Spleen (tissue), 11 donors: ENCODE data around the gene IER5. TPM values are rescaled to one million over a fixed set of nuclear protein-coding genes. Genes with fewer than 3 reads are reported as not detected.

ENCODE experiments used
- DNase-seq: peaks from one replicate; pipeline ENCODE4 v3.0.0-alpha.2; 2020
- H3K27ac ChIP-seq, 8 donors: fragments of 200-600 bp; sonication (generic) in 7 of 8; 1 replicate in 4 of 8; 2 replicates in 4 of 8; pipeline versions ENCODE4 v1.5.0 to v1.8.0; 2016 to 2021; ENCODE audit warnings: inconsistent platforms in 4 of 8, mild to moderate bottlenecking in 4 of 8, moderate library complexity in 1 of 8
- H3K27me3 ChIP-seq, 7 donors: fragments of 200-600 bp; sonication (generic) in 6 of 7; replicated peaks in 1 of 7; 1 replicate in 4 of 7; 2 replicates in 3 of 7; pipeline versions ENCODE4 v1.5.0 to v1.8.0; 2016 to 2021; ENCODE audit warnings: inconsistent platforms in 3 of 7, mild to moderate bottlenecking in 1 of 7
- H3K36me3 ChIP-seq, 6 donors: fragments of 200-600 bp; sonication (generic) in 5 of 6; 1 replicate in 4 of 6; 2 replicates in 2 of 6; pipeline versions ENCODE4 v1.5.0 to v1.8.0; 2016 to 2021; ENCODE audit warnings: inconsistent platforms in 2 of 6
- H3K4me1 ChIP-seq, 6 donors: fragments of 200-600 bp; sonication (generic) in 5 of 6; 1 replicate in 3 of 6; 2 replicates in 3 of 6; pipeline versions ENCODE4 v1.5.0 to v1.8.0; 2016 to 2021; ENCODE audit warnings: inconsistent platforms in 3 of 6
- H3K4me3 ChIP-seq, 8 donors: fragments of 200-600 bp; sonication (generic) in 7 of 8; 1 replicate in 4 of 8; 2 replicates in 4 of 8; pipeline versions ENCODE4 v1.5.0 to v1.8.0; 2016 to 2021; ENCODE audit warnings: inconsistent platforms in 4 of 8, mild to moderate bottlenecking in 4 of 8, moderate library complexity in 2 of 8
- H3K9me3 ChIP-seq, 8 donors: fragments of 200-600 bp; sonication (generic) in 7 of 8; 1 replicate in 4 of 8; 2 replicates in 4 of 8; pipeline versions ENCODE4 v1.5.0 to v1.8.0; 2016 to 2021; ENCODE audit warnings: inconsistent platforms in 4 of 8
- POLR2A ChIP-seq, 3 donors: fragments of 450-650 bp; IDR thresholded peaks; one replicate each; pipeline ENCODE4 v1.5.1; 2017; ENCODE audit warnings: antibody characterized with exemption in 3 of 3, mild to moderate bottlenecking in 1 of 3
- POLR2AphosphoS5 ChIP-seq, 3 donors: sonication (generic); formaldehyde crosslinking; IDR thresholded peaks; one replicate each; pipeline ENCODE4 v1.5.1; 2017; ENCODE audit warnings: antibody characterized with exemption in 3 of 3
- WGBS, 5 donors: extraction: QIAGEN DNeasy Blood & Tissue Kit in 3 of 5; methylation state at CpG; one replicate each; pipeline versions ENCODE4 v1.1.5 to v1.1.7; 2013 to 2018; 5-methylcytosine and 5-hydroxymethylcytosine counted together
- intact Hi-C: fragments of 100-400 bp; cut with DNase I; formaldehyde crosslinking; loops from one replicate; pipeline ENCODE4 v1.15.0; 2023; ENCODE audit warnings: low total_unique reads
- polyA plus RNA-seq, 3 donors: library from polyadenylated mRNA; stranded (reverse); fragments of 200-250 nt; gene quantifications; one replicate each; pipeline ENCODE4 v1.2.1, GENCODE V29; 2013
- total RNA-seq, 7 donors: library from RNA; depleted of rRNA in 3 of 7; stranded (reverse); fragments of >200 nt in 3 of 7; fragmentation: NEBNext Ultra II Directional in 4 of 7; extraction: Animal tissue kit (Norgen Biotek cat#: 25700) in 4 of 7; gene quantifications; one replicate each; pipeline versions ENCODE4 v1.1.0 to v1.2.1, GENCODE V29; 2016 to 2021
- TF ChIP-seq, protein P1 (sequence below), 11 experiments: fragments of 200-600 bp in 7 of 11; fragments of 450-650 bp in 4 of 11; sonication (generic) in 4 of 11; IDR thresholded peaks in 8 of 11; conservative IDR thresholded peaks in 3 of 11; 1 replicate in 7 of 11; 2 replicates in 4 of 11; pipeline versions ENCODE4 v1.4.0 to v1.8.0; 2016 to 2021; ENCODE audit warnings: antibody characterized with exemption in 11 of 11, inconsistent platforms in 4 of 11, mild to moderate bottlenecking in 1 of 11
- donor health status: healthy with polysubstance abuse.
- donor health status: DM: no; HTN: no; CAD: no; lungs with moderate emphysema.
- donor health status: DM: no; HTN: no; CAD: no.
- donor health status: Bipolar disorder and iron deficiency.
- donor health status: healthy.
- donor health status: DM: no; HTN: no; CAD: no.
- donor health status: DM: yes; HTN: yes; CAD: no.

IER5 gene
- total and polyA plus RNA-seq, 10 donors = 21.3 to 62.3 (median 36.7) TPM

DNA sequence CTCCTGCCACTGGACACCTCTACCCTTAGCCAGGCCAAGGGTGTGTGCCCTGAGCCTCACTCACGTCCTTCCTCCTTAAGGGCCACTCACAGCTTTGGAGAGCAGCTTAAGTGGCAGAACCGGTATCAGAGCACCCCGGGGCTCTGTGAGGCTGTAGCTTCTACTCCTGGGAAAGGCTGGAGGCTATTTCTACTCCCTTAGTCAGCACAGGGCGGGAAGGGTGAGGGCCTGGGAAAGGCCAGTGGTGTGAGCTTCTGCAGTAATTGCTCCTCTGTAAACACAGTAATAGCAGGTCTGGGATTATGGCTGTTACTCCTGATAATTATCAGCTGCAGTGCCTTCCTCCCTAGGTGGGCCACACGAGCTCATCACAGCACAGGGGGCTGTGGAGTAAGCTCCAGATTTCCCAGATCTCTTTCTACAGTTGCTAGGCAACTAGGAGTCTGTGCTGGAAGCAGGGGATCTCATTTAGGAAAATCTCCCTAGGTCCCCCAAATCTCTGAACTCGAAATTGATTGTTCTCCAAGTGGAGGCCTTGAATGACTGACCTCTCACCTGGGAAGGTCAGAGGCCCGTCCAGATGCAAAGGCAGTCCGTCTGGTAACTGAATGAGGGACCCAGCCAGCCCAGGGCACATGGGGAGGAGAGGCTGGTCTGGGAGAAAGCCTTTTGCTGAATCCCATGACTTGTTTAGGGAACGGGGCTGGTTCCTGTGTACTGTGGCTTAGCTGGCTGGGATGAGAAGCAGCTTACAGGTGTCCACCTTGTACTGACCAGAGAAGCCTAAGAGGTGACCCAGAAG, 29.3 kb downstream of the IER5 start:
- Histone ChIP-seq H3K4me3 (no peak overlapping the region), H3K4me1 (peaks cover 7 to 40% (median 21%) of the 10 kb centered on the region in 6 donors), H3K9me3 (no peaks in the 10 kb centered on the region), H3K27me3 (no peaks in the 10 kb centered on the region), H3K36me3 (no peaks in the 10 kb centered on the region), H3K27ac (peak overlapping the region in 1 of 8 donors; percentile 6)
- TF ChIP-seq, protein P1, sequence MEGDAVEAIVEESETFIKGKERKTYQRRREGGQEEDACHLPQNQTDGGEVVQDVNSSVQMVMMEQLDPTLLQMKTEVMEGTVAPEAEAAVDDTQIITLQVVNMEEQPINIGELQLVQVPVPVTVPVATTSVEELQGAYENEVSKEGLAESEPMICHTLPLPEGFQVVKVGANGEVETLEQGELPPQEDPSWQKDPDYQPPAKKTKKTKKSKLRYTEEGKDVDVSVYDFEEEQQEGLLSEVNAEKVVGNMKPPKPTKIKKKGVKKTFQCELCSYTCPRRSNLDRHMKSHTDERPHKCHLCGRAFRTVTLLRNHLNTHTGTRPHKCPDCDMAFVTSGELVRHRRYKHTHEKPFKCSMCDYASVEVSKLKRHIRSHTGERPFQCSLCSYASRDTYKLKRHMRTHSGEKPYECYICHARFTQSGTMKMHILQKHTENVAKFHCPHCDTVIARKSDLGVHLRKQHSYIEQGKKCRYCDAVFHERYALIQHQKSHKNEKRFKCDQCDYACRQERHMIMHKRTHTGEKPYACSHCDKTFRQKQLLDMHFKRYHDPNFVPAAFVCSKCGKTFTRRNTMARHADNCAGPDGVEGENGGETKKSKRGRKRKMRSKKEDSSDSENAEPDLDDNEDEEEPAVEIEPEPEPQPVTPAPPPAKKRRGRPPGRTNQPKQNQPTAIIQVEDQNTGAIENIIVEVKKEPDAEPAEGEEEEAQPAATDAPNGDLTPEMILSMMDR (IDR thresholded peaks at IDR 0.05 in 8 of 11, conservative IDR thresholded peaks at IDR 0.05 in 3 of 11) = no peak
- no peak for TF ChIP-seq POLR2A (IDR thresholded peaks at IDR 0.05)
- no peak for TF ChIP-seq POLR2AphosphoS5 (IDR thresholded peaks at IDR 0.05)
- no peak for DNase-seq
- WGBS, 5 donors = 64 to 76% (median 74%) methylated on average over 5 to 9 of the region's 9 CpGs
- intact Hi-C loops = no loop called here

DNA sequence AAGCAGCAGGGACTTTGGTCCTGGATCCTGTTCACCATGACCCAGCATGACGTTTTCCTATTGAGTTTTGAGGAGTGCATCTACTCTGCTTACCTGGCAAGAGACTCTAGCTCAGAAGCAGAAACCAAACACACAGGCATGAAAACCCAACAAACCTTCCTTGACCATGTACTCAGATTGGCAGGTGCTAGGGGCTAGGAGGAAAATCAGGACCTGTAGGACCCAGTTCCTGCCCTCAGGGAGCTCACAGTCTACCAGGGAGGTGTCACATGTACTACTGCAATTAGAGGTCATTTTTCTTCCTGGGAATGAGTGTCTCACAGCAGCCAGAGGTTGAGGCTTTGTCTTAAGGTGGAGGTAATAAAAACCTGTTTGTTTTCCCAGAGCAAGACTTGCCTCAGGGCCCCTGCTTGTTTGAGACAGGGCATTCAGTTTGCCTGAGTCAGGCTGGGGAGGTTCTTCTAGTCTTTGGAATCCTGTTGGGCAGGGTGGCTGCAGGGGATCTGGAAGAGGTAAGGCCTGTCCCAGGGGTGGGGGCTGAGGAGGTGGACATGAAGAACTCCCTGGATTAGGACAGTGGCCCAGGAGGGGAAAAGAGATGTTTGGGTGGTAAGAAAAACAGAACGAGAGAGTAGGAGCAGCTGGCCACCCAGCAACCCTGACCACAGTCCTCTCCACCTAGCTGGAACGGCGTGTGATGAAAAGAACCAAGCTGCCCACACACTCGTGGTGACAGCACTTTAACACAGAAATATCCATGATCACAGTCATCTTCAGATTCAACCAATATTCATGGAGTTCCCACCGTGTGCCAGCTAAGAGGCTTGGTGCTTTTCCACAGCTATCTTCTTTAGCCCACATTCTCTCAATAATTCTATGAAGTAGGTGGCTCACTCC, 30.8 kb downstream of the IER5 start:
- Histone ChIP-seq H3K27me3 (no peaks in the 10 kb centered on the region), H3K9me3 (no peaks in the 10 kb centered on the region), H3K4me3 (no peak overlapping the region), H3K4me1 (peaks cover 0 to 41% (median 10%) of the 10 kb centered on the region in 6 donors), H3K27ac (no peak overlapping the region), H3K36me3 (no peaks in the 10 kb centered on the region)
- TF ChIP-seq POLR2AphosphoS5 (IDR thresholded peaks at IDR 0.05) (no peak), POLR2A (IDR thresholded peaks at IDR 0.05) (no peak)
- TF ChIP-seq, protein P1 (IDR thresholded peaks at IDR 0.05 in 8 of 11, conservative IDR thresholded peaks at IDR 0.05 in 3 of 11) = no peak
- intact Hi-C loops = no loop called here
- WGBS, 5 donors = 81 to 86% (median 82%) methylated on average over 6 of the region's 6 CpGs
- DNase-seq = no peak

DNA sequence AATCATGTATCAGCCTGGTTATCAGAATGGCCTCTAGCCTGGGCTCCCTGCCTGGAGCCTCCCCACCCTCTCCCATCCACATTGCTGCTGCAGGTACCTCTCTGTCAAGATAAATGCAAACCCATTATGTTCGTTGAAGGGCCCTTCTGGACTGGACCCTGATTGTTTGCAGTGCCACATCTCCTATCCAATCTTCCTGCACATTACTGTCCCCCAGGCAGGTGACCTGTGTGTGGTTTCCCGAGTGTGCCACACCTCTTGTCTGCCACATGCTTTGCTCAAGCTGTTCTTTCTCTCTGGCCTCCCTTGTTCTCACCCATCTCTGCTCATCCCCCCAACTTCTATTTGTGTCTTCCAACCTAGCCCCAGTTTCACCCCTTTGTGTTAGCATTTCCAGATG, 32.4 kb downstream of the IER5 start:
- no peaks in the 10 kb centered on the region for H3K27me3 ChIP-seq
- H3K9me3 ChIP-seq = no peaks in the 10 kb centered on the region
- no peak overlapping the region for H3K4me3 ChIP-seq
- WGBS, 5 donors = 79 to 93% (median 88%) methylated on average over 2 of the region's 2 CpGs
- no peak overlapping the region for H3K27ac ChIP-seq
- no peak for DNase-seq
- intact Hi-C loops = no loop called here
- H3K4me1 ChIP-seq = peaks cover 0 to 41% (median 6%) of the 10 kb centered on the region in 6 donors
- H3K36me3 ChIP-seq = no peaks in the 10 kb centered on the region
- TF ChIP-seq, protein P1 (IDR thresholded peaks at IDR 0.05 in 8 of 11, conservative IDR thresholded peaks at IDR 0.05 in 3 of 11) = no peak
- TF ChIP-seq POLR2A (IDR thresholded peaks at IDR 0.05) (no peak), POLR2AphosphoS5 (IDR thresholded peaks at IDR 0.05) (no peak)

DNA sequence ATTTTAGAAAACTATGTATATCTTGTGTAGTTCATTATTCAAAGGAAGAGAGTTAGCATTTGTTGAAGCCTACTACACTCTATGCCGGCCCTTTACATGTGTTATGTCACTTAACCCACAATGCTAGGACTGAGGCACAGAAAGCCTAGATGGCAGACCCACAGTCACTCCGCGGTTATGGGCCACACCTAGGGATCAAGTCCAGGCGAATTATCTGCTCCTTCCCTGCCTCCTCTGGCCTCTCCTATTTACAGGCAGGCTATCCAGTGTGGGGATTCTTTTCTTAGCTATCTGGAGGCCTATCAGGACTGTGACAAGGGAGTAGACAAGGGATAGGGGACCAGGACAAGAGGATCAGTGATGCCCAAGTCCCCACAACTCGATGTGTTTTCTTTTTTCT, 33.0 kb downstream of the IER5 start:
- Histone ChIP-seq H3K27ac (no peak overlapping the region), H3K36me3 (no peaks in the 10 kb centered on the region), H3K27me3 (no peaks in the 10 kb centered on the region), H3K4me3 (no peak overlapping the region), H3K9me3 (no peaks in the 10 kb centered on the region), H3K4me1 (peaks cover 0 to 43% (median 7%) of the 10 kb centered on the region in 6 donors)
- no peak for DNase-seq
- intact Hi-C loops = no loop called here
- TF ChIP-seq POLR2A (IDR thresholded peaks at IDR 0.05) (no peak), POLR2AphosphoS5 (IDR thresholded peaks at IDR 0.05) (no peak)
- TF ChIP-seq, protein P1 (IDR thresholded peaks at IDR 0.05 in 8 of 11, conservative IDR thresholded peaks at IDR 0.05 in 3 of 11) = no peak
- WGBS, 5 donors = 91 to 95% (median 93%) methylated on average over 5 of the region's 5 CpGs
